ENCODE results near the gene MAGI2. TPM values are rescaled to one million over a fixed set of nuclear protein-coding genes. Genes with fewer than 3 reads are reported as not detected.

The MAGI2 gene
- polyA plus RNA-seq, 4 donors, result 0.22 to 2.1 (median 1.5) TPM

- Histone ChIP-seq H3K4me3 (ENCODE audit: low read depth in 1 of 3, low read length in 3 of 3) (no peak overlapping the region), H3K9me3 (ENCODE audit: control insufficient read depth in 2 of 2, insufficient read depth in 1 of 2, low read depth in 1 of 2, low read length in 1 of 2) (no peaks in the 10 kb centered on the region), H3K4me1 (ENCODE audit: control insufficient read depth in 3 of 3, insufficient read depth in 2 of 3, low read depth in 1 of 3, low read length in 2 of 3) (no peaks in the 10 kb centered on the region), H3K27me3 (ENCODE audit: control insufficient read depth in 3 of 3, insufficient read depth in 3 of 3, low read length in 3 of 3) (no peaks in the 10 kb centered on the region), H3K36me3 (ENCODE audit: control insufficient read depth in 3 of 3, insufficient read depth in 2 of 3, low read depth in 1 of 3, low read length in 3 of 3) (no peaks in the 10 kb centered on the region), H3K27ac (ENCODE audit: low read depth in 1 of 3, low read length in 2 of 3) (no peak overlapping the region)
- FAIRE-seq (no peak), DNase-seq (no peak)
- WGBS, 3 donors, result 67 to 75% (median 73%) methylated on average over 4 of the region's 4 CpGs
Observed at GRCh38 chr7:78279032-78279431, 1174.4 kb downstream of the MAGI2 start.

DNA sequence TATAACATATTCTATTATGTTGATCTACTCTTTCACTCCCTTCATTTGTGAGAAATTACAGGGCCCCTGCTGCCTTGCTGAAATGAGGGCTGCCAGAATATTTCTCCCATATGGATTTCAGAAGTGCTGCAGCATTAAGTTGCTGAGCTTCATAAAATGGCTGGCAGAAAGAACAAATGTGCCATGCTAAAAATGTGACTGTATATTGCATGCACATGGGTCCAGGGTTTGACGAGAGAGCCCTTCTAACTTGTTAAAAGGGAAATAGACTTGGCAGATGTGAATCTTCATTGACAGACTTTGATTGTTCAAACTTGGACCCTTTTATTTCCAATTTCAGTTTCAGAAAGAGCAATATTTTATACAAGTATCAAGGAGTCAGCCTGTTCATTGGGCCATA is 1186.3 kb downstream of the MAGI2 start:
- DNase-seq (no peak), FAIRE-seq (no peak)
- Histone ChIP-seq H3K4me3 (ENCODE audit: low read depth in 1 of 3, low read length in 3 of 3) (no peak overlapping the region), H3K27ac (ENCODE audit: low read depth in 1 of 3, low read length in 2 of 3) (no peak overlapping the region), H3K4me1 (ENCODE audit: control insufficient read depth in 3 of 3, insufficient read depth in 2 of 3, low read depth in 1 of 3, low read length in 2 of 3) (no peaks in the 10 kb centered on the region), H3K36me3 (ENCODE audit: control insufficient read depth in 3 of 3, insufficient read depth in 2 of 3, low read depth in 1 of 3, low read length in 3 of 3) (no peaks in the 10 kb centered on the region), H3K9me3 (ENCODE audit: control insufficient read depth in 2 of 2, insufficient read depth in 1 of 2, low read depth in 1 of 2, low read length in 1 of 2) (no peaks in the 10 kb centered on the region), H3K27me3 (ENCODE audit: control insufficient read depth in 3 of 3, insufficient read depth in 3 of 3, low read length in 3 of 3) (peaks cover 0 to 2% (median 0%) of the 10 kb centered on the region in 3 donors)
- WGBS, 3 donors, result 75 to 85% (median 81%) methylated on average over 1 of the region's 1 CpG

DNA sequence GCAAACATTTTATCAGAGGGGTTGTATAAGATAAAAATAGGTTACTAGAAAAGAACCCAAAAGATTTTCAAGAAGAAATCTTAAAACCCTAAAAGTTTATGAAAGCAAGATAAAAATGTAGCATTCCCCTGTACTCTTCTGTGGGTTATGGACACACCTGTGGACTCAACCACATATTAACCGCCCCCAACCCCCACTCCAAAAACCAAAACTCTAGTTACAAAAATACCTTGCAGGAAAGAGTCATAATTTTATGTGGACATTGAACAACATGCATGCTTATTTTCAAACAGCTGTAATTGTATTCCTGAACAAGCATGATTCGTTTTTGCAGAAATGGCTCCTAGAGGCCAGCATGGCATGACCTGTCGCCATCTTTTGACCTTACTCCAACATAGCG is 1188.0 kb downstream of the MAGI2 start:
- Histone ChIP-seq H3K9me3 (ENCODE audit: control insufficient read depth in 2 of 2, insufficient read depth in 1 of 2, low read depth in 1 of 2, low read length in 1 of 2) (no peaks in the 10 kb centered on the region), H3K4me1 (ENCODE audit: control insufficient read depth in 3 of 3, insufficient read depth in 2 of 3, low read depth in 1 of 3, low read length in 2 of 3) (no peaks in the 10 kb centered on the region), H3K27me3 (ENCODE audit: control insufficient read depth in 3 of 3, insufficient read depth in 3 of 3, low read length in 3 of 3) (peaks cover 0 to 2% (median 0%) of the 10 kb centered on the region in 3 donors), H3K36me3 (ENCODE audit: control insufficient read depth in 3 of 3, insufficient read depth in 2 of 3, low read depth in 1 of 3, low read length in 3 of 3) (no peaks in the 10 kb centered on the region), H3K4me3 (ENCODE audit: low read depth in 1 of 3, low read length in 3 of 3) (no peak overlapping the region), H3K27ac (ENCODE audit: low read depth in 1 of 3, low read length in 2 of 3) (no peak overlapping the region)
- DNase-seq (no peak), FAIRE-seq (no peak)
- 87 to 93% (median 90%) methylated on average over 4 of the region's 4 CpGs for WGBS, 3 donors

DNA sequence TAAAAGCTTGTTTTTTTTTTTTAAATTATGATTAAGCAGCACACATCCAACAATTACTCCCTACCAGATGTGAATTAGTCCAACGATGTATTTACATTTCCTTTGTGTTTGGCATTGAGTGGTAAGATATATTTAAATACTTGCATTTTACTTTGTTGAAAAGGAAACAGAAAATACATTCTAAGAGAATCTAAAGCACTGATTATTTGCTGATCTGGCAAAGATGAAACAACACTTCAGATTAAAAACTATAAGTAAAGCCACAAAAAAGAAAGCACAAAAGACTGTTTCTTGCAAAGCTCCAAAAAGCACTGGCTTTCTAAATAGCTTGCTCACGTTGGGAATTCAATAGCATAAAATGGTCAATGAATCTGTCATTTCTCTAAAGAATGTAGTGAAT is 1188.4 kb downstream of the MAGI2 start:
- H3K9me3 ChIP-seq (ENCODE audit: control insufficient read depth in 2 of 2, insufficient read depth in 1 of 2, low read depth in 1 of 2, low read length in 1 of 2), result no peaks in the 10 kb centered on the region
- no peak overlapping the region for H3K27ac ChIP-seq (ENCODE audit: low read depth in 1 of 3, low read length in 2 of 3)
- no peak for FAIRE-seq
- no peak overlapping the region for H3K4me3 ChIP-seq (ENCODE audit: low read depth in 1 of 3, low read length in 3 of 3)
- WGBS, 3 donors, result 43 to 53% (median 43%) methylated on average over 2 of the region's 2 CpGs
- DNase-seq, result no peak
- H3K36me3 ChIP-seq (ENCODE audit: control insufficient read depth in 3 of 3, insufficient read depth in 2 of 3, low read depth in 1 of 3, low read length in 3 of 3), result no peaks in the 10 kb centered on the region
- H3K27me3 ChIP-seq (ENCODE audit: control insufficient read depth in 3 of 3, insufficient read depth in 3 of 3, low read length in 3 of 3), result peaks cover 0 to 2% (median 0%) of the 10 kb centered on the region in 3 donors
- H3K4me1 ChIP-seq (ENCODE audit: control insufficient read depth in 3 of 3, insufficient read depth in 2 of 3, low read depth in 1 of 3, low read length in 2 of 3), result no peaks in the 10 kb centered on the region

DNA sequence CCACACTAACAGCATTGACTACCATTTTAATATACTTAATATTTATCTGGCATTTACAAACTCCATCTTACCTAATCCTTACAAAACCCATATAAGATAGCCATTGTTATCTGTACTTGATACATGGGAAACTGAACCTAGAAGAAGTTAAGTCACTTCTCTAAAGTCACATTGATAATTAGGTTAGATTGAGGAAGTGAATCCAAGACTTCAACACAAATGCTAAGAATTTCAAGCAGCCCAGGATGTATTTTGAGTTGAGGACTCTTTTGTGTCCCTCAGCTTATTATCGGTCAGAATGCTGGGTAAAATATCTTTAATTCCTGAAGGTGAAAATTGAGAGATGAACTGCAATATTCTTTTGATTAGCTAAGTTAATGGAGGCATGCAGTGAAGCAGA is 1189.4 kb downstream of the MAGI2 start:
- Histone ChIP-seq H3K27me3 (ENCODE audit: control insufficient read depth in 3 of 3, insufficient read depth in 3 of 3, low read length in 3 of 3) (peaks cover 0 to 2% (median 0%) of the 10 kb centered on the region in 3 donors), H3K27ac (ENCODE audit: low read depth in 1 of 3, low read length in 2 of 3) (no peak overlapping the region), H3K36me3 (ENCODE audit: control insufficient read depth in 3 of 3, insufficient read depth in 2 of 3, low read depth in 1 of 3, low read length in 3 of 3) (no peaks in the 10 kb centered on the region), H3K9me3 (ENCODE audit: control insufficient read depth in 2 of 2, insufficient read depth in 1 of 2, low read depth in 1 of 2, low read length in 1 of 2) (no peaks in the 10 kb centered on the region), H3K4me1 (ENCODE audit: control insufficient read depth in 3 of 3, insufficient read depth in 2 of 3, low read depth in 1 of 3, low read length in 2 of 3) (no peaks in the 10 kb centered on the region), H3K4me3 (ENCODE audit: low read depth in 1 of 3, low read length in 3 of 3) (no peak overlapping the region)
- 81 to 92% (median 88%) methylated on average over 1 of the region's 1 CpG for WGBS, 3 donors
- FAIRE-seq (no peak), DNase-seq (no peak)

GRCh38 chr7:78261739-78262138 is 1191.7 kb downstream of the MAGI2 start:
- DNase-seq (no peak), FAIRE-seq (no peak)
- Histone ChIP-seq H3K27me3 (ENCODE audit: control insufficient read depth in 3 of 3, insufficient read depth in 3 of 3, low read length in 3 of 3) (peaks cover 0 to 2% (median 0%) of the 10 kb centered on the region in 3 donors), H3K4me1 (ENCODE audit: control insufficient read depth in 3 of 3, insufficient read depth in 2 of 3, low read depth in 1 of 3, low read length in 2 of 3) (no peaks in the 10 kb centered on the region), H3K36me3 (ENCODE audit: control insufficient read depth in 3 of 3, insufficient read depth in 2 of 3, low read depth in 1 of 3, low read length in 3 of 3) (no peaks in the 10 kb centered on the region), H3K4me3 (ENCODE audit: low read depth in 1 of 3, low read length in 3 of 3) (no peak overlapping the region), H3K27ac (ENCODE audit: low read depth in 1 of 3, low read length in 2 of 3) (no peak overlapping the region), H3K9me3 (ENCODE audit: control insufficient read depth in 2 of 2, insufficient read depth in 1 of 2, low read depth in 1 of 2, low read length in 1 of 2) (no peaks in the 10 kb centered on the region)
- 79 to 81% (median 80%) methylated on average over 1 of the region's 1 CpG for WGBS, 3 donors

DNA sequence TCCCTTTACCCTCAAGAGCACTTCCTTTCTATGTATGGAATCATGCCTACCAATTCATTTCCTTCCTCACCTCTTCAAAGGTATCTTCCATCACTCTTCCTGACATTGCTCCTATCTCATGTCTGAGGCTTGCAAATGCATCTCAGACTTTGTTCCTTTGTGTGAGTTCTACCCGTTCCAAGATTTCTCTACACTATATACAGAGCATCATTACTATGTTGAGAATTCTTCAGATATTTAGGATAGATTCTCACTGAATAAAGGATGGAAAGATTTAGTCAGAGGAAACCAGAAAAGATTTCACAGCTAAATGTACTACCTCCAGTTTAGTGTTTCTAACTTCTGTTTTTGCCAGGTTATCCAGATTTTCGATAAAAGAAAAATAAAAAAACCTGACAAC is 1192.2 kb downstream of the MAGI2 start:
- no peaks in the 10 kb centered on the region for H3K9me3 ChIP-seq (ENCODE audit: control insufficient read depth in 2 of 2, insufficient read depth in 1 of 2, low read depth in 1 of 2, low read length in 1 of 2)
- H3K27ac ChIP-seq (ENCODE audit: low read depth in 1 of 3, low read length in 2 of 3), result no peak overlapping the region
- H3K27me3 ChIP-seq (ENCODE audit: control insufficient read depth in 3 of 3, insufficient read depth in 3 of 3, low read length in 3 of 3), result peaks cover 0 to 2% (median 0%) of the 10 kb centered on the region in 3 donors
- no peaks in the 10 kb centered on the region for H3K36me3 ChIP-seq (ENCODE audit: control insufficient read depth in 3 of 3, insufficient read depth in 2 of 3, low read depth in 1 of 3, low read length in 3 of 3)
- DNase-seq, result no peak
- no peaks in the 10 kb centered on the region for H3K4me1 ChIP-seq (ENCODE audit: control insufficient read depth in 3 of 3, insufficient read depth in 2 of 3, low read depth in 1 of 3, low read length in 2 of 3)
- FAIRE-seq, result no peak
- WGBS, 3 donors, result 66 to 81% (median 80%) methylated on average over 2 of the region's 2 CpGs
- H3K4me3 ChIP-seq (ENCODE audit: low read depth in 1 of 3, low read length in 3 of 3), result no peak overlapping the region

DNA sequence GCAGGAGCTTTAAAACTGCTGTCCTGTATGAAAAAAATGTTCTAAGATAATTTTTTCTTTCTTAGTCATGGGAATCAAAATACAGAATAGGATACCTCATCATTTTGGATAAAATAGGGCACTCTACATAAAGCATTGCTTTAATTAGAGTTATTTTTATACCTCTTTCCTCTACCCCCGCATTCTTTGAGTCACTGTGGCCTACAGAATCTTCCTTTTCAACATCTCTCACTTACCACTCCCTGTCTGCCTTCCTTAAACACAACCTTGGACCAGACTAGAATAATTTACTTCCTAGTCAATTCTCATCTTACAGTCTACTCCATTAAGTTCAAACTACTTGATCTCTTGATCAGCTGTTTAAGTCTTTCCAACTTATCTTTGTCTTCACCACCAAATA is 1192.6 kb downstream of the MAGI2 start:
- no peak overlapping the region for H3K27ac ChIP-seq (ENCODE audit: low read depth in 1 of 3, low read length in 2 of 3)
- DNase-seq (no peak), FAIRE-seq (no peak)
- WGBS, 3 donors, result 73 to 86% (median 83%) methylated on average over 1 of the region's 1 CpG
- H3K4me3 ChIP-seq (ENCODE audit: low read depth in 1 of 3, low read length in 3 of 3), result no peak overlapping the region
- H3K27me3 ChIP-seq (ENCODE audit: control insufficient read depth in 3 of 3, insufficient read depth in 3 of 3, low read length in 3 of 3), result peaks cover 0 to 2% (median 0%) of the 10 kb centered on the region in 3 donors
- H3K9me3 ChIP-seq (ENCODE audit: control insufficient read depth in 2 of 2, insufficient read depth in 1 of 2, low read depth in 1 of 2, low read length in 1 of 2), result no peaks in the 10 kb centered on the region
- no peaks in the 10 kb centered on the region for H3K36me3 ChIP-seq (ENCODE audit: control insufficient read depth in 3 of 3, insufficient read depth in 2 of 3, low read depth in 1 of 3, low read length in 3 of 3)
- H3K4me1 ChIP-seq (ENCODE audit: control insufficient read depth in 3 of 3, insufficient read depth in 2 of 3, low read depth in 1 of 3, low read length in 2 of 3), result no peaks in the 10 kb centered on the region

GRCh38 chr7:78254726-78255055 is 1198.8 kb downstream of the MAGI2 start:
- H3K36me3 ChIP-seq (ENCODE audit: control insufficient read depth in 3 of 3, insufficient read depth in 2 of 3, low read depth in 1 of 3, low read length in 3 of 3), result no peaks in the 10 kb centered on the region
- no peaks in the 10 kb centered on the region for H3K27me3 ChIP-seq (ENCODE audit: control insufficient read depth in 3 of 3, insufficient read depth in 3 of 3, low read length in 3 of 3)
- DNase-seq (no peak), FAIRE-seq (no peak)
- no peak overlapping the region for H3K27ac ChIP-seq (ENCODE audit: low read depth in 1 of 3, low read length in 2 of 3)
- H3K4me1 ChIP-seq (ENCODE audit: control insufficient read depth in 3 of 3, insufficient read depth in 2 of 3, low read depth in 1 of 3, low read length in 2 of 3), result no peaks in the 10 kb centered on the region
- H3K4me3 ChIP-seq (ENCODE audit: low read depth in 1 of 3, low read length in 3 of 3), result no peak overlapping the region
- WGBS, 3 donors, result 79 to 86% (median 79%) methylated on average over 3 of the region's 3 CpGs
- H3K9me3 ChIP-seq (ENCODE audit: control insufficient read depth in 2 of 2, insufficient read depth in 1 of 2, low read depth in 1 of 2, low read length in 1 of 2), result no peaks in the 10 kb centered on the region
